ENCODE results near the gene PGM1.

The PGM1 gene

GRCh38 chr1:63643517-63643916, 50.3 kb downstream of the PGM1 start:
- no peaks in the 10 kb centered on the region for H3K79me2 ChIP-seq (ENCODE audit: insufficient read depth, low read length)
- no peak for TF ChIP-seq EZH2phosphoT487 (IDR thresholded peaks at IDR 0.05; ENCODE audit: borderline replicate concordance)
- TF ChIP-seq, protein P1, sequence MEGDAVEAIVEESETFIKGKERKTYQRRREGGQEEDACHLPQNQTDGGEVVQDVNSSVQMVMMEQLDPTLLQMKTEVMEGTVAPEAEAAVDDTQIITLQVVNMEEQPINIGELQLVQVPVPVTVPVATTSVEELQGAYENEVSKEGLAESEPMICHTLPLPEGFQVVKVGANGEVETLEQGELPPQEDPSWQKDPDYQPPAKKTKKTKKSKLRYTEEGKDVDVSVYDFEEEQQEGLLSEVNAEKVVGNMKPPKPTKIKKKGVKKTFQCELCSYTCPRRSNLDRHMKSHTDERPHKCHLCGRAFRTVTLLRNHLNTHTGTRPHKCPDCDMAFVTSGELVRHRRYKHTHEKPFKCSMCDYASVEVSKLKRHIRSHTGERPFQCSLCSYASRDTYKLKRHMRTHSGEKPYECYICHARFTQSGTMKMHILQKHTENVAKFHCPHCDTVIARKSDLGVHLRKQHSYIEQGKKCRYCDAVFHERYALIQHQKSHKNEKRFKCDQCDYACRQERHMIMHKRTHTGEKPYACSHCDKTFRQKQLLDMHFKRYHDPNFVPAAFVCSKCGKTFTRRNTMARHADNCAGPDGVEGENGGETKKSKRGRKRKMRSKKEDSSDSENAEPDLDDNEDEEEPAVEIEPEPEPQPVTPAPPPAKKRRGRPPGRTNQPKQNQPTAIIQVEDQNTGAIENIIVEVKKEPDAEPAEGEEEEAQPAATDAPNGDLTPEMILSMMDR (conservative IDR thresholded peaks at IDR 0.05; ENCODE audit: low read length): no peak
- H2AFZ ChIP-seq (ENCODE audit: low read length): no peak overlapping the region
- no peak overlapping the region for H3K4me3 ChIP-seq (ENCODE audit: low read length, poor library complexity, severe bottlenecking)
- H3K36me3 ChIP-seq (ENCODE audit: insufficient read depth, low read length): peaks cover 74% of the 10 kb centered on the region; the same call in 1 of the 2 replicates
- H4K20me1 ChIP-seq (ENCODE audit: insufficient read depth, low read length, poor library complexity, severe bottlenecking): no peaks in the 10 kb centered on the region
- no peaks in the 10 kb centered on the region for H3F3A ChIP-seq (ENCODE audit: low read depth)
- H3K9me3 ChIP-seq (ENCODE audit: insufficient read depth, low read depth, low read length): no peaks in the 10 kb centered on the region
- H3K9me2 ChIP-seq (replicated peaks; ENCODE audit: low read depth, low read length): no peaks in the 10 kb centered on the region; the same call in 1 of the 2 replicates
- H3K9ac ChIP-seq (ENCODE audit: low read depth, low read length, poor library complexity, severe bottlenecking): no peak overlapping the region
- no peaks in the 10 kb centered on the region for H3K27me3 ChIP-seq (ENCODE audit: insufficient read depth, low read length, poor library complexity, severe bottlenecking)
- H3K4me1 ChIP-seq (ENCODE audit: insufficient read depth, low read length, poor library complexity, severe bottlenecking): no peaks in the 10 kb centered on the region
- H3K4me2 ChIP-seq (ENCODE audit: low read depth, low read length, poor library complexity, severe bottlenecking): no peak overlapping the region

DNA sequence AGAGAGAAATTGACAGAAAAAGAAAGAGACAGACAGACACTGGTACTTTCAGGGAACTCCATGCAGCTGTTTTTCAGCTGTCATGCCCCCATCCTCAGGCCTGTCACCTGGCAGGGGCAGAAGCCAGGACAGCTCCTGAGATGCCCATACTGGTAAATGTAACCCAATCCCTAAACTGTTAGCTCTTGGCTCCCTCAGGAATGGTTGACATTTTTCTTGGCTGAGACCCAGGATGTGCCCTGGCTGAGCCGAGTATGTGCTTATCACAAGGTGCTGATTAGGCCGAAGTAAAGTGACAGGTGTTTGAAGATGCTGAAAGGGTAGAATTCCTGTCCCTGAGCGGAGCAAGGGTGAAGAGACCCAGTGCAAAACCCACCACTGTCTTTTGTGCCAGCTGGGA, 50.7 kb downstream of the PGM1 start:
- H3K36me3 ChIP-seq (ENCODE audit: insufficient read depth, low read length): peaks cover 74% of the 10 kb centered on the region; the same call in 1 of the 2 replicates
- H3K9ac ChIP-seq (ENCODE audit: low read depth, low read length, poor library complexity, severe bottlenecking): no peak overlapping the region
- H3K9me2 ChIP-seq (replicated peaks; ENCODE audit: low read depth, low read length): no peaks in the 10 kb centered on the region; the same call in 1 of the 2 replicates
- no peaks in the 10 kb centered on the region for H3K9me3 ChIP-seq (ENCODE audit: insufficient read depth, low read depth, low read length)
- H4K20me1 ChIP-seq (ENCODE audit: insufficient read depth, low read length, poor library complexity, severe bottlenecking): no peaks in the 10 kb centered on the region
- no peak for TF ChIP-seq EZH2phosphoT487 (IDR thresholded peaks at IDR 0.05; ENCODE audit: borderline replicate concordance)
- TF ChIP-seq, protein P1 (conservative IDR thresholded peaks at IDR 0.05; ENCODE audit: low read length): no peak
- no peaks in the 10 kb centered on the region for H3K4me1 ChIP-seq (ENCODE audit: insufficient read depth, low read length, poor library complexity, severe bottlenecking)
- no peaks in the 10 kb centered on the region for H3F3A ChIP-seq (ENCODE audit: low read depth)
- no peak overlapping the region for H3K4me2 ChIP-seq (ENCODE audit: low read depth, low read length, poor library complexity, severe bottlenecking)
- no peaks in the 10 kb centered on the region for H3K27me3 ChIP-seq (ENCODE audit: insufficient read depth, low read length, poor library complexity, severe bottlenecking)
- no peaks in the 10 kb centered on the region for H3K79me2 ChIP-seq (ENCODE audit: insufficient read depth, low read length)
- H3K4me3 ChIP-seq (ENCODE audit: low read length, poor library complexity, severe bottlenecking): no peak overlapping the region
- H2AFZ ChIP-seq (ENCODE audit: low read length): no peak overlapping the region

- H3K9me3 ChIP-seq (ENCODE audit: insufficient read depth, low read depth, low read length): no peaks in the 10 kb centered on the region
- no peak overlapping the region for H3K4me2 ChIP-seq (ENCODE audit: low read depth, low read length, poor library complexity, severe bottlenecking)
- peaks cover 73% of the 10 kb centered on the region; the same call in 1 of the 2 replicates for H3K36me3 ChIP-seq (ENCODE audit: insufficient read depth, low read length)
- no peak overlapping the region for H3K9ac ChIP-seq (ENCODE audit: low read depth, low read length, poor library complexity, severe bottlenecking)
- H3K27me3 ChIP-seq (ENCODE audit: insufficient read depth, low read length, poor library complexity, severe bottlenecking): no peaks in the 10 kb centered on the region
- no peaks in the 10 kb centered on the region for H3K4me1 ChIP-seq (ENCODE audit: insufficient read depth, low read length, poor library complexity, severe bottlenecking)
- H2AFZ ChIP-seq (ENCODE audit: low read length): no peak overlapping the region
- no peak overlapping the region for H3K4me3 ChIP-seq (ENCODE audit: low read length, poor library complexity, severe bottlenecking)
- H3K9me2 ChIP-seq (replicated peaks; ENCODE audit: low read depth, low read length): no peaks in the 10 kb centered on the region; the same call in 1 of the 2 replicates
- no peaks in the 10 kb centered on the region for H3F3A ChIP-seq (ENCODE audit: low read depth)
- no peaks in the 10 kb centered on the region for H3K79me2 ChIP-seq (ENCODE audit: insufficient read depth, low read length)
- no peak for TF ChIP-seq EZH2phosphoT487 (IDR thresholded peaks at IDR 0.05; ENCODE audit: borderline replicate concordance)
- TF ChIP-seq, protein P1 (conservative IDR thresholded peaks at IDR 0.05; ENCODE audit: low read length): no peak
- H4K20me1 ChIP-seq (ENCODE audit: insufficient read depth, low read length, poor library complexity, severe bottlenecking): no peaks in the 10 kb centered on the region
Measured at GRCh38 chr1:63645317-63645716, 52.1 kb downstream of the PGM1 start.
